NCI-H2081 treated with DMSO at 0.1 percent for 48 hours (cell line): ENCODE data around the gene CHCHD1.
"Not testable (repeated sequence)": the region's sequence is repeated elsewhere in the genome, so short reads cannot be mapped to it uniquely, and the experiment has no call there.

ENCODE experiments used
- DNase-seq: peaks from one replicate; lab custom pipeline; 2025; lab: John Stamatoyannopoulos, UW

CHCHD1 gene

DNA sequence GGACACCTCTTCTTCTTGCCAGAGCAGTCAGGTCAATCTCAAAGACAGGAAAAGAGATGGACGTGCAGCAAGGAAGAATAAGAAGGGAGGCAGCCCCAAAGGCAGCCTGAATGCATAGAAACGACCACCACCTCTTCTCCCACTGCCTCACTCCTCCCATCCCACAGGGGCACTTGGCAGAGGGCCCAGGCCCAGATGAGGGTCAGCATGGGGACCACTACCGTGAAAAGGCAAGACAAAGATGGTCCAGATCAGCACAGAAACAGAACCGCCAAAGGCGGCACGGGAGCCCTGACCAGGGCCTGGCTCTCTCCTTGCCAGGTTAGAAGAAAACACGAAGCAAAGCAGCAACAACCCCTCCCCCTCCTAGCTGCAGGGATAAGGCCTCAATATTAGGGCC, 31.5 kb downstream of the CHCHD1 start:
- DNase-seq = no peak

DNA sequence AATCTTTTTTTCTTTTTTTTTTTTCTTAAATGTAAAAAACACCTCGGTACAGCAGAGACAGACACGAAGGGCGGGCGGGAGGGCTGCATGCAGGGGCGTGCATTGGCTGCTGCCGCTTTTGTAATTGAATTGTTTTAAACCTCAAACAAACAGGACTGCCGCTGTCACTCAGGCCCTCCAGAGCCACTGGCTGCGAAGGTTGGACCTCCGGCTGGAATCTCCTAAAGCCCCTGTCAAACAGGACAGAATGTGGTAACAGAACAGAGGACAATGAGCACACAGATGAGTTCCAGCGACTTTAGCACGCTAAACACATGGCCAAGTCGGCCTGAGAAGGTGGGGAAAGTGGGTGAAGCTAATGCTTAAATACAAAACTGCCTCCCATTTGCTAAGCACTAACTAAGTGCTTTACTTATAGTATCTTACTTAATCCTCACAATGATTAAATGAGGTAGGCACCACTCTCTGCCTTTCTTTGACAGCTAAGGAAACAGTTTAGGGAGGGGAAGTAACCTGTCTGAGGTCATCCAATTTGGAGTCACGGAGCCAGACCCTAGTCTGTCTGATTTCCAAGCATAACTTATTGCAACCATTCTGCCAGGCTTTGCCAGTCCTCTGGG, 32.5 kb downstream of the CHCHD1 start:
- DNase-seq = no peak

DNA sequence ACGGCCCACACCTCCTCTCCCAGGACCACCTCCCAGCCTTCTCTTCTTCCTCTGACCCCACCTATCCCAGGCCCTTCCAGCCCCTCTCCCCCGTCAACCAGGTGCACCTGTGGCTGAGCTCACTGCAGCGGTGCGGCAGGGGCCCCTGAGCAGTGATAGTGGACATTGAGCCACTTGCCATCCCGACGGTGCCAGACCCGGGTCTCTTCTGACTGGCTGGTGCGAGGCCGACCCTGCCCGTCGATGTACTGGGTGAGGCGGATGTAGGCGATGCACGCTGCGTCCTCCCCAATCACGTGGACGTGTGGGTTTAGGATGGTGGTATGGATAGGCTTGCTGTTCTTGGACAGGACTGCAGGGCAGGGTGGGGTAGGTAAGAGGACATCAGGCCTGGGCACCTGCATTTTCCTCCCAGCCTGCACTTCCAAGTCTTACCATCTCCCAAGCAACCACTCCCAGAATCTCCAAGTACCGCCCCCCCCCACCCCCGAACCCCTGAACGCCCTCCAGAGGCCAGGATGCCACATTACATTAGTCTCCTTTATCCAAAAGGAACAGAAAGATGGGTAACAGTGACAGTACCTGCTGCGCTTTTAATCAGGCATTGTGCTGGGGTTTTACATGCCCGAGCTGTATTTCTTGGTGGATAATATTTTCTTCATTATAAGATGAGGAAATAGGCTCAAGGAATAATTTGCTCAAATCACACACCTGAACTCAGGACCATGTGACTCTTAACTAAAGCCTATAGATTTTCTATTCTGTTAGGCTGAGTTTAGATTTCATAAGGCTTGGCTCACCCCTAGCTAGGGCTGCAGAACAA, 33.3 kb downstream of the CHCHD1 start:
- DNase-seq = no peak

- DNase-seq = no peak
These were observed 33.8 kb downstream of the CHCHD1 start for GRCh38 chr10:73815719-73816030.

- no peak for DNase-seq
These were observed 35.3 kb downstream of the CHCHD1 start for GRCh38 chr10:73816917-73817729.

DNA sequence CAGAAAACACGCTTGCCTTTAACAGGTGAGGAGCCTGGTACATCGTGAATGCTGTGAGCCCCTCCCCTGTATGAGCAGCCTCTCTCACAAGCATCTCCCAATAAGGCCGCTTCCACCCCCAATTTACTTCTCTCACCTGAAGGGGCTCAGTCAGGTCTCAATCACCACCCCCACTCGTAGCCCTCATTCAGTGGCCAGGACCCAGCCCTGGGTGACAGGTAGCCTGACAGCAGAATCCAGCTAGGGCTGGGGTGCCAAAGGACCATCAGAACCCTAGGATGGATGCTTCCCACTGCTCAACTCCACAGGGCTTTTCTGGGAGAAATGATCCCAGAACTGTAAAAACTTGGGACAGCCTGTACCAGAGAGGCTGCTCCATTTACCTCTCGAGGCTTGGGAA, 36.0 kb downstream of the CHCHD1 start:
- no peak for DNase-seq

- DNase-seq = no peak
These were observed 36.6 kb downstream of the CHCHD1 start for GRCh38 chr10:73818402-73818801.

- DNase-seq = no peak
These were observed 37.2 kb downstream of the CHCHD1 start for GRCh38 chr10:73819081-73819480.

- no peak for DNase-seq
These were observed 37.8 kb downstream of the CHCHD1 start for GRCh38 chr10:73819513-73820093.

DNA sequence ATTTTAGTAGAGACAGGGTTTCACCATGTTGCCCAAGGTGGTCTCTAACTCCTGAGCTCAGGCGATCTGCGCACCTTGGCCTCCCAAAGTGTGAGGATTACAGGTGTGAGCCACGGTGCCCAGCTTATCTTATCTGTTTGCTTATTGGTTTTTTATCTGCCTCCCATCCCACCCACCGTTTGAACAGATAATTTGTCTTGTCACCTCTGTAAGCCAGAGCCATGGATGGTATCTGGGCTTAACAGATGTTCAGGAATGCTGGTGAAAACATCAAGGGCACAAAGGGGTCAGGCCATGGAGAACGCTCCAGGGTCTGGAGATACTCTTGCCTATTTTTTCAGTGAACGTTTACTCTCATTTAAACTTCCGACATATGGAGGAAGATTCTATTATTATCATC, 41.5 kb downstream of the CHCHD1 start:
- no peak for DNase-seq

DNA sequence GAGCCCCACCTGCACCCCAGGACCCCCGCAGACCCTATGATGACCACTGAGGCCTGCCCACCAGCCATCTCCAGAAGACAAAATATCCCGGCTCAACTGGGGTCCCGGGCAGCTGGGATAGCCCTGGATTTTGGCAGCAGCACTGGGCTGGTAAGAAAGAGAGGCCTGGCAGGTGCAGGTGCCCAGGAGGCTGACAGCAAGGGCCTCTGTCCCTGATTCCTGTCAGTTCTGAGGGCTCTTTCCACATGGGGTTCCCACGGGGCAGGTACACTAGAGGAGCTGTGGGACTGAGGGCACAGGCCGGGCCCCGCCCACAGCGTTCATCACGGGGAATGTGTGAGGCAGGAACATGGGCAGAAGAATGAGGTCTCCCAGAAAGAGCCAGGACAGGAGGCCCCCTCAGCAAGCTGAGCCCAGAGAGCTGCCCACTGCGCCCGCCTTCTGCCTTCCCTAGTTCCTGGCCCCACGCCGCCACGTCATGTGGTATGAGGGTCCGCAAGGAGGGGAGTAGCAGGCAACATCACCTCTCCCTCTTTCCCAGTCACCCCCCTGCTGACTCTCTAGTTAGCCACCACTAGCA, 42.4 kb downstream of the CHCHD1 start:
- no peak for DNase-seq

DNA sequence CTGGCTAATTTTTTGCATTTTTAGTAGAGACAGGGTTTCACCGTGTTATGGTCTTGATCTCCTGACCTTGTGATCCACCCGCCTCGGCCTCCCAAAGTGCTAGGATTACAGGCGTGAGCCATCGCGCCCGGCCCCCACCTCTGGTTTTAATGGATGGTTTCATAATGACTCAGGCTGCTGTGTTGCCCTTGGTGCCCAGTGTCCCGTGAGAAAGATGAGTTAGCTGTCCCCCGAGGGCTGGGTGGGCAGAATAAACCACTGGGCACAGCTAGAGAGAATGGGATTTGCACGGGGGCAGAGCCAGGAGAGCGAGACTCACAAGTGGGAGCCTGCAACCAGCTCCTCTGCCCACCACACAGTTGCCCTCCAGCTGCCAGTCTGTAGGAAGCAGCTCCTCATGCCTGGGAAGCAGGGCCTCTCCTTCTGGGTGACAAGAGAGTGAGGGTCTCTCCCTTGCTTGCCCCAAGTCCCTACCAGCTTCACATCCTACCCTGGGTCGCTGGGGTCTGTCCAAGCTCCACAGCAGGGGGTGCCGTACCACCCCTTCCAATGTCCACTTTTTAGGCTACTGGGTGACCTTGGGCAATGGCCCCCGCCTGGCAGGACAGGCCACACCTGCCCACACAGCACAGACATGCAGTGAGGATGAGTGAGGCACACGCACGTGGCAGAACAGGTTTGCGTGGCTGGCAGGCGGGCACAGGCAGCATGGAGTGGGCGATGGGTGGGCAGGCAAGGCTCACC, 45.7 kb downstream of the CHCHD1 start:
- no peak for DNase-seq

- DNase-seq = no peak
These were observed 46.3 kb downstream of the CHCHD1 start for GRCh38 chr10:73828161-73828560.

GRCh38 chr10:73829090-73829489, 47.2 kb downstream of the CHCHD1 start:
- not testable (repeated sequence) for DNase-seq
